Measurements from ENCODE around the gene PPP1CB.
A peak's percentile ranks its signal among the peaks of the same experiment; 100 is the strongest.
"Not testable (repeated sequence)": the region's sequence is repeated elsewhere in the genome, so short reads cannot be mapped to it uniquely, and the experiment has no call there.

Gene PPP1CB

DNA sequence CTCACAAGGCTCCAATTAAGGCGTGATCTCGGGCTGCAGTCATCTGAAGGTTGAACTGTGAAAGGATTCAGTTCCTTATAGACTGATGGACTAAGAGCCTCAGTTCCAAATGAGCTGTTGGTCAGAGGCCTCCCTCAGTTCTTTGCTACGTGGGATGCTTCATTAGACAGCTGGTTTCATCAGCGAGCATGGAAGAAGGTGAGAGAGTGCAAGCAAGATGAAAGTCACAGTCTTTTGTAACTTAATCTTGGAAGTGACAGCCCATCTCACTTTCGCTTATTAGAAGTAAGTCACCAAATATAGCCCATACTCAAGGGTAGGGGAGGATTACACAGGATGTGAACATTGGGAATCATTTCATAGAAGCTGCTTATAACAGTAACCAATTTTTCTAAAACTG is 26.8 kb downstream of the PPP1CB start:
- no peaks in the 10 kb centered on the region for H3K9me3 Mint-ChIP-seq
- H3K4me1 Mint-ChIP-seq (ENCODE audit: low read depth): peaks cover 21% of the 10 kb centered on the region
- H3K4me3 Mint-ChIP-seq: no peak overlapping the region
- peaks cover 27% of the 10 kb centered on the region for H3K36me3 Mint-ChIP-seq (ENCODE audit: low read depth)
- H3K27me3 Mint-ChIP-seq (ENCODE audit: low read depth): no peaks in the 10 kb centered on the region
- H3K27ac Mint-ChIP-seq: no peak overlapping the region

DNA sequence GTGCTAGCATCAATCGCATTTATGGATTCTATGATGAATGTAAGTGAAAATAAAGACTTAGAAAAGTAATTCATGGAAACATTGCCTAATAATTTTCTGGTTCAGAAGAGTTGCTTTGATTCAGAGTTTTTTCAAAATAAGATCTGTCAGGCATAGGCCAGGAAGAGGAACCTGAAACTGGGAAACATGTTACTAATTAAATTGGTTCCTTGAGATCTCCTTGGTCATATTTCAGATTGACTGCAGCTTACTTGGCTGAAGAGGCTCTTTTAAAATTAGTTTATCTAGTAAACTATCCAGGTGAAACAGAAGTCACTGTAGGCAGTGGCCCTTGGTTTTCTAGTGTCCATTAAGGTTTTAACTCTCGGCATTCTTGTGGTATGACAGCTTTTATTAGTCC is 27.4 kb downstream of the PPP1CB start:
- H3K36me3 Mint-ChIP-seq (ENCODE audit: low read depth): peaks cover 27% of the 10 kb centered on the region

DNA sequence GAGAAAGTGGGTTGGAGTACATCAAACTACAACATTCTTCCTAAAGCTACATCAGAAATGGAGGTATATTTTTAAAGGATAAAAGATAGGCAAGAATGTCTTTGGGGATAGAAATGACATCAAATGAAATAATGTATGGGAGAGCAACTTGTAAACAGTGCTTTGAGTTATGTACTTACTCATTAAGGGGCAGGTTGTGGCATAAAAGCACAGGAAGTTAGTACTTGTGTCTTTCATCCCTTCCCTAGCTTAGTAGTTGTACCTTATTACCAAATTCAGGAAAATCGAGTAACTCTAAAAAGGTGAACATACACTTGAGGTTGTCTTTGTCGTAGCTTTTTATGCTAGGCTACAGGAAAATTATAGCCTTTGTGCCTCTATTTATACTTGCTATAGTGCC is 28.9 kb downstream of the PPP1CB start:
- H3K27ac Mint-ChIP-seq: no peak overlapping the region
- H3K9me3 Mint-ChIP-seq: no peaks in the 10 kb centered on the region
- peaks cover 18% of the 10 kb centered on the region for H3K4me1 Mint-ChIP-seq (ENCODE audit: low read depth)
- peaks cover 27% of the 10 kb centered on the region for H3K36me3 Mint-ChIP-seq (ENCODE audit: low read depth)
- H3K27me3 Mint-ChIP-seq (ENCODE audit: low read depth): no peaks in the 10 kb centered on the region
- H3K4me3 Mint-ChIP-seq: no peak overlapping the region

More for the DNA sequence above, 27.4 kb downstream of the PPP1CB start:
- Mint-ChIP-seq H3K27me3 (ENCODE audit: low read depth) (no peaks in the 10 kb centered on the region), H3K27ac (no peak overlapping the region), H3K9me3 (no peaks in the 10 kb centered on the region), H3K4me3 (no peak overlapping the region), H3K4me1 (ENCODE audit: low read depth) (peaks cover 18% of the 10 kb centered on the region)

DNA sequence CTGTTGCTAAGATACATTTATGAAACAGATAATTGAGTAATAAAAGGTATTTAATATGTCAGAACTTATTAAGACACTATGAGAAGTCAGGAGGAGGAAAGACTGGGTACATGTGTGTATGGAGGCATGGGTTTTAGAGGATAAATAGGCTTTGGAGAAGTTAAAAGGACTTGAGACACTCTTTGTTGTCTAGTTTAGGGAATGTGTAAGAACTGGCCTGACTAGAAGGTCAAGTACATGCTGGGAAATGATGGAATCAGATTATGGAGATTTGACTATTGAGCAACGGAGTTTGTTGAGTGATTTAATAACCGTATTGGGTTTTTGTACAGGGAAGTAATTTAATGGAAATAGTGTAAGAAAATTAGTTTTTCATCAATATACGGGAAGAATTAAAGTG is 30.8 kb downstream of the PPP1CB start:
- H3K27ac Mint-ChIP-seq: no peak overlapping the region
- H3K4me3 Mint-ChIP-seq: no peak overlapping the region
- H3K36me3 Mint-ChIP-seq (ENCODE audit: low read depth): peaks cover 21% of the 10 kb centered on the region
- H3K4me1 Mint-ChIP-seq (ENCODE audit: low read depth): peaks cover 10% of the 10 kb centered on the region
- no peaks in the 10 kb centered on the region for H3K27me3 Mint-ChIP-seq (ENCODE audit: low read depth)
- H3K9me3 Mint-ChIP-seq: no peaks in the 10 kb centered on the region

DNA sequence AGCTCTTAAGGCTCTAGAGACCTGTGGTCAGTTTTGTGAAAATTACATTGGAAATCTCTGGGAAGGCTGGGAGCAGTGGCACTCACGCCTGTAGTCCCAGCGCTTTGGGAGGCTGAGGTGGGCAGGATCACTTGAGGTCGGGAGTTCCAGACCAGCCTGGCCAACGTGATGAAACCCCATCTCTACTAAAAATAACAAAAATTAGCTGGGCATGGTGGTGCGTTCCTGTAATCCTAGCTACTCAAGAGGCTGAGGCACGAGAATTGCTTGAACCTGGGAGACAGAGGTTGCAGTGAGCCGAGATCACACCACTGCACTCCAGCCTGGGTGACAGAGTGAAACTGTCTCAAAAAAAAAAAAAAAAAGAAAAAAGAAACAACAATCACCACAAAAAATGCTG is 32.9 kb downstream of the PPP1CB start:
- not testable (repeated sequence) for H3K4me1 Mint-ChIP-seq (ENCODE audit: low read depth); H3K9me3 Mint-ChIP-seq; H3K4me3 Mint-ChIP-seq; H3K27me3 Mint-ChIP-seq (ENCODE audit: low read depth); H3K27ac Mint-ChIP-seq
- H3K36me3 Mint-ChIP-seq (ENCODE audit: low read depth): peaks cover 29% of the 10 kb centered on the region

DNA sequence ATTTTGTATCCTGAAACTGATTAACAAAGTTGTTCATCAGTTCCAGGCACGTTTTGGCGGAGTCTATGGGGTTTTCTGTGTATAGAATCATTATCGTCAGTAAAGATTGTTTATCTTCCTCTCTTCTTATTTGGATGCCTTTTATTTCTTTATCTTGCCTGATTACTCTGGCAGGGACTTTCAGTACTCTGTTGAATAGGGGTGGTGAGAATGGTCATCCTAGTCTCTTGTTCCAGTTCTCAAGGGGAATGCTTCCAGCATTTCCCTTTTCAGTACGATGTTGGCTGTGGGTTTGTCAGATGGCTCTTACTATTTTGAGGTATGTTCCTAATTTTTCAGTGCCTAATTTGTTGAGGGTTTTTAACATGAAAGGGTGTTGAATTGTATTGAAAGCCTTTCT is 45.0 kb downstream of the PPP1CB start:
- peaks cover 16% of the 10 kb centered on the region for H3K4me1 Mint-ChIP-seq (ENCODE audit: low read depth)
- H3K27ac Mint-ChIP-seq: no peak overlapping the region
- no peak overlapping the region for H3K4me3 Mint-ChIP-seq
- peaks cover 5% of the 10 kb centered on the region for H3K9me3 Mint-ChIP-seq
- H3K36me3 Mint-ChIP-seq (ENCODE audit: low read depth): peaks cover 54% of the 10 kb centered on the region
- no peaks in the 10 kb centered on the region for H3K27me3 Mint-ChIP-seq (ENCODE audit: low read depth)

DNA sequence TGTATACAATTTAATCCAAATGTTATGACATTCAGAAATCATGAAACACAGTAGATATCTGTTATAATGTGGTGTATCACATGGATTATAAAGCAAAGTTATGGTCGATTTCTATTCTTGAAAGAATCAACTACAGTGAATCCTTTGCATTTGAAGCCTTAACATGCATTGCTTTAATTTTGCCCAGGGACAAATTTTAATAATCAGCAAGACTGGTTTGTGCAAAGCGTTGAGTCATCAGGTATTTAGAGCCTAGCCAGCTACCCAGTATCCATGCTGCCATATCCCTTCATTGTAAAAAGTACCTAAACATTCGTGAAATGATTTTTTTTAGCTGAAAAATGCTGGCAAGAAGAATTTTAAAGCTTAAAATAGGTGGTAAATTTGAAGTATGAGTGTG is 50.1 kb downstream of the PPP1CB start:
- H3K36me3 Mint-ChIP-seq (ENCODE audit: low read depth): peaks cover 35% of the 10 kb centered on the region
- peaks cover 7% of the 10 kb centered on the region for H3K4me1 Mint-ChIP-seq (ENCODE audit: low read depth)

DNA sequence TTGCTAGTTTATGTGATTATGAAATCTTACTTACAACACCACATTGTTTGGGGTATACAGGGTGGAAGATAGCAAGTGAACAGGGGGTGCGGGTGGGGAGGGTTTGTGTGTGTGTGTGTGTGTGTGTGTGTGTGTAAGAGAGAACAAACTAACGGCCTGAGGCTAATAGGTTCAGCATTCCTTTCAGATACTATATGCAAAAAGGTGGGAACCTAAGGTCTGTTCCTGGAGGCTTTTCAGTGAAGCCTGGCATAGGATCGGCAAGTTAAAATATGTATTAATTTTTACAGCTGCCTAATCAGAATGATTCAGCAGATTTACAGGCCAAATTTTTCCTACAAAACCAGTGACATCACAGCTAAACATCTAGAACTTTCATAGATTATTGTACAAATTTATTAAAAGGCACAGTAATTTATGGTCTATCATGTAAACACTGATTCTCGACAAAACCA is 51.4 kb downstream of the PPP1CB start:
- no peak overlapping the region for H3K4me3 Mint-ChIP-seq
- peaks cover 2% of the 10 kb centered on the region for H3K4me1 Mint-ChIP-seq (ENCODE audit: low read depth)
- peaks cover 23% of the 10 kb centered on the region for H3K36me3 Mint-ChIP-seq (ENCODE audit: low read depth)
- H3K27ac Mint-ChIP-seq: no peak overlapping the region
- H3K9me3 Mint-ChIP-seq: no peaks in the 10 kb centered on the region
- H3K27me3 Mint-ChIP-seq (ENCODE audit: low read depth): no peaks in the 10 kb centered on the region

More for the DNA sequence above, 50.1 kb downstream of the PPP1CB start:
- no peak overlapping the region for H3K4me3 Mint-ChIP-seq
- no peaks in the 10 kb centered on the region for H3K27me3 Mint-ChIP-seq (ENCODE audit: low read depth)
- no peak overlapping the region for H3K27ac Mint-ChIP-seq
- no peaks in the 10 kb centered on the region for H3K9me3 Mint-ChIP-seq

DNA sequence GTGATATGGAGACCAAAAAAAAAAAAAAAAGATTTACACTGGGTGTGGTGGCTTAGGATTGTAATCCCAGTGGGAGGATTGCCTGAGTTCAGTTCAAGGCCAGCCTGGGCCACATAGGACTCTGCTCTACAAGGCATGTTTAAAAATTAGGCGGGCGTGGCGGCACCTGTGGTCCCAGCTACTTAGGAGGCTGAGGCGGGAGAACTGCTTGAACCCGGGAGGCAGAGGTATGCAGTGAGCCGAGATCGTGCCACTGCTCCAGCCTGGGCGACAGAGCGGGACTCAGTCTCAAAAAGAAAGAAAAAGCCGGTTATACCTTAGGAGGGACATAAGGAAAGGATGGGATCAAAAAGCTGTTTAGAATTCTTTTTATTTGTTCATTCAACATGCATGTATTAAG is 58.3 kb downstream of the PPP1CB start:
- Mint-ChIP-seq H3K9me3 (no peaks in the 10 kb centered on the region), H3K36me3 (ENCODE audit: low read depth) (peaks cover 9% of the 10 kb centered on the region), H3K27ac (no peak overlapping the region), H3K4me1 (ENCODE audit: low read depth) (peaks cover 15% of the 10 kb centered on the region), H3K4me3 (peak overlapping the region; percentile 76), H3K27me3 (ENCODE audit: low read depth) (peaks cover 9% of the 10 kb centered on the region)

DNA sequence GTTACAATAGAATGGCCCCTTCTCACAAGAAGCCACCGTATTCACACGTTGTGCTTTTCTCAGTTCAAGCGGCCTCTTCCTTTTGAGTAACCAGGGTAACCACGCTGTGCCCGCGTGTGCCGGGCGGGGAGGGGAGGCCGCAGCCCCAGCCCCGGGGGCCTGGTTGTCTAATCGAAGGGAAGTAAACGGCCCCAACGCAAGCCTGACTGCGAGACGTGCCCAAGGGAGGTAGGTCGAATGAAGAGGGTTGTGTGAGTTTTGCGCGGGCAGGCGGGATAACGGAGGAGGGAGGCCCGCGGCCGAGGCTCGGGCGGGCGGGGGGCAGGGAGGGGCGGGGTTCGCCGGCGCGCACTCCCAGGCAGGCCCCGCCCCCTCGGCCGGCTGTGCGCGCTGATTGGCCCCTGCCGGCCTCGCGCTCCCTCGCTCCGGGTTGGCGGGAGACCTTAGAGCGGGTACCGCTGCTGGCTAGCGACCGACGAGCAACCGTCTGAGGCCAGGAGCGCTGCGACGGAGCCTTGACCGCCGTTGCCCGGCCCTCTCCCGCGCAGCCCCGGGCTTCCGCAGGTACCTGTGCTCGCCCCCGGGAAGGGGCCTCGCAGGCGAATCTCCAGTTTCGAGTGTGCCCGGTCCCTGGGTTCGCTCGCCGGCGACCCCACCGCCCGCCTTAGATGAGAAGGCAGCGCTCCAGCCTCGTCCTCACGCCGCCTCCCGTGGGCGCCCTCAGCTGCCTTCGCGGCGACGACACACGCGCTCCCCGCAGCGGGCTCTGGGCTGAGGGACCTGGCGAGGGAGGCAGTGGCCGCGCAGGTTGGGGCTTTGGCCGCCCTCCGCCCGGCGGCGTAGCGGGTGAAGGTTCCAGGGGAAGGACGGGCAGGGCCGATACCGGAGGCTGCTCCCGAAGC is 59.0 kb downstream of the PPP1CB start, which contains the start of gene SPDYA:
TSS of gene SPDYA (plus strand) at position 451 of the 902 bp plus-strand sequence. CDS start 5,181 bp downstream, outside the sequence.
- H3K27ac Mint-ChIP-seq: peak within 1 kb of the TSS; percentile 67
- H3K36me3 Mint-ChIP-seq (ENCODE audit: low read depth): peaks cover 8% of the 10 kb centered on the region
- no peaks in the 10 kb centered on the region for H3K9me3 Mint-ChIP-seq
- peaks cover 15% of the 10 kb centered on the region for H3K4me1 Mint-ChIP-seq (ENCODE audit: low read depth)
- peaks cover 9% of the 10 kb centered on the region for H3K27me3 Mint-ChIP-seq (ENCODE audit: low read depth)
- H3K4me3 Mint-ChIP-seq: peak within 1 kb of the TSS; percentile 76

DNA sequence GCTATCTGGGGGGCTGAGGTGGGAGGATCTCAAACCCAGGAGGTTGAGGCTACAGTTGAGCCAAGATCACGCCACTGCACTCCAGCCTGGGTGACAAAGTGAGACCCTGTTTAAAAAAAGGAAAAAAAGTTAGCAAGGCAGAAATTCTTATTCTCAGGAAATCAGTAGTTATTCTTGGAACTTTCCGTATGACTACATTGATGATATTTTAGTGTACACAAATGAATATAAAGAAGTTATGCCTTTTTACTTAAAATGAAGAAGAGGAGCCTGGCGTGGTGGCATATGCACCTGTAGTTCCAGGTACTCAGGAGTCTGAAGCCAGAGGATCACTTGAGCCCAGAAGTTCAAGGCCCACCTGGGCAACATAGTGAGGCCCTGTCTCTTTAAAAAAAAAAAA is 66.4 kb downstream of the PPP1CB start:
- H3K27me3 Mint-ChIP-seq (ENCODE audit: low read depth): no peaks in the 10 kb centered on the region
- H3K9me3 Mint-ChIP-seq: no peaks in the 10 kb centered on the region
- no peaks in the 10 kb centered on the region for H3K36me3 Mint-ChIP-seq (ENCODE audit: low read depth)
- no peak overlapping the region for H3K4me3 Mint-ChIP-seq
- no peak overlapping the region for H3K27ac Mint-ChIP-seq
- H3K4me1 Mint-ChIP-seq (ENCODE audit: low read depth): peaks cover 2% of the 10 kb centered on the region

DNA sequence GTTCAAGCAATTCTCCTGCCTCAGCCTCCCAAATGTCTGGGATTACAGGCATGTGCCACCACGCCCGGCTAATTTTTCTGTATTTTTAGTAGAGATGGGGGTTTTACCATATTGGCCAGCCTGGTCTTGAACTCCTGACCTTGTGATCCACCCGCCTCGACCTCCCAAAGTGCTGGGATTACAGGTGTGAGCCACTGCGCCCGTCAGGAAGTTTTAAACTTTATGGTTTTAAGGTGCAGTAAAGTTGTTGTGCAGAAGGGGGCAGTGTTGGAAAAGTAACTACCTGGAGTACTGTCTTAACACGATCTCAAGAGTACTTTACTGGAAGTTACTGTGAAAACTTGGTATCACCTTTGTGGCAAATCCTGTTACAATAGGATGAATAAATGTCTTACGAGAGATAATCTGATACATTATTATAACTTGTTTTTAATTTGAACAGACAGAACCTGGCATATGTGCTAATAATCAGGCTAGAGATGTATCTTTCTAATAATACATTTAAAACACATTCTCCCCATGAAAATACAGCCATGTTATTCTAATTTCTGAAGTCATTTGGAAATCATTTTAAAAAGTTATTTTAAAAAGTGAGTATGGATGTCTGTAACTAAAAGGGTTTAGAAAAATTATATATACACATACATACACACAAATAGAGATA is 69.8 kb downstream of the PPP1CB start:
- Mint-ChIP-seq H3K27me3 (ENCODE audit: low read depth) (no peaks in the 10 kb centered on the region), H3K27ac (no peak overlapping the region), H3K9me3 (no peaks in the 10 kb centered on the region), H3K4me3 (no peak overlapping the region), H3K36me3 (ENCODE audit: low read depth) (no peaks in the 10 kb centered on the region), H3K4me1 (ENCODE audit: low read depth) (peaks cover 2% of the 10 kb centered on the region)

DNA sequence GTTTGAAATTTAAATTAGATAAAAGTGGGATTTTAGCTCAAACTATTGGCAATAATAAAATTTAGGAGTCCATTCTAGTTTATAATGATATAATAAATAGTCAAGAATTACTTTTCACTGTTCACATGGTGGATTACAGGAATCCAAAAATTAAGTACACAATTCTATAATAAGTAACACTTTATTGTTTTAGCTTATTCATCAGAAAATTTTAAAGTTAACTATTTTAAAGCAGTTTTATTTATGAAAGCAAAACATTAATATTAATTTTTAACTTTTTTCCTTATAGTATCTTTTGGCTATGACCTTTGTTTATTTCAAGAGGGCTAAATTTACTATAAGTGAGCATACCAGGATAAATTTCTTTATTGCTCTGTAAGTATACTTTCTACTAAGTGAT is 70.4 kb downstream of the PPP1CB start:
- H3K9me3 Mint-ChIP-seq: no peaks in the 10 kb centered on the region
- H3K4me1 Mint-ChIP-seq (ENCODE audit: low read depth): peaks cover 2% of the 10 kb centered on the region
- no peak overlapping the region for H3K4me3 Mint-ChIP-seq
- no peaks in the 10 kb centered on the region for H3K27me3 Mint-ChIP-seq (ENCODE audit: low read depth)
- no peak overlapping the region for H3K27ac Mint-ChIP-seq
- no peaks in the 10 kb centered on the region for H3K36me3 Mint-ChIP-seq (ENCODE audit: low read depth)

DNA sequence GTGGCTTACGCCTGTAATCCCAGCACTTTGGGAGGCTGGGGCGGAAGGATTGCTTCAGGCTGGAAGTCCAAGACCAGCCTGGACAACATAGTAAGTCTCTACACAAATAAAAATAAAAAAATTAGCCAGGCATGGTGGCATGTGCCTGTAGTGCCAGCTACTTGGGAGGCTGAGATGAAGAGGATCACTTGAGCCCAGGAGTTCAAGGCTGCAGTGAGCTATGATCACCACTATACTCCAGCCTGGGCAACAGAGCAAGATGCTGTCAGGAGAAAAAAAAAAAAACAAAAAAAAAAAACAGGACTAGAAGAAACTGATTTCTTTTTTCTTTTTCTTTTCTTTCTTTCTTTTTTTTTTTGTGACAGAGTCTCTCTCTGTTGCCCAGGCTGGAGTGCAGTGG is 72.6 kb downstream of the PPP1CB start:
- Mint-ChIP-seq H3K36me3 (ENCODE audit: low read depth) (no peaks in the 10 kb centered on the region), H3K4me1 (ENCODE audit: low read depth) (peaks cover 2% of the 10 kb centered on the region), H3K27ac (no peak overlapping the region), H3K4me3 (no peak overlapping the region), H3K27me3 (ENCODE audit: low read depth) (no peaks in the 10 kb centered on the region), H3K9me3 (no peaks in the 10 kb centered on the region)

DNA sequence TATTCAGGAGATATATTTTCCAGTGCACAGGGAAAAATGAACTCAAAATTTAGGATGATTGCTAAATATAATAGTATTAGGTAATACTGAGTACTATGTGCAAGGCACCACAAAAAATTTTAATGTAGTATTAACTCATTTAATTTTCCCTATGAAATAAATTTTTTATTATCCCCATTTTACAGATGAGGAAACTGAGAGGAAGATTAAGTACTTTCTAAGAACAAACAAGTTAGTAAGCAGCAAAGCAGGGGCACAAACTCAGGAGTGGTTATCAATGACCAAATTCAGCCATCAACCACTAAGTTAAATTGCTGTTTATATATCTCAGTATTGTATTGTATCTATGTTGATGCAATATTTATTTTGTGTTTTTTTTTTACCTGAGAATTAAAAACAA is 73.2 kb downstream of the PPP1CB start:
- Mint-ChIP-seq H3K9me3 (no peaks in the 10 kb centered on the region), H3K4me1 (ENCODE audit: low read depth) (peaks cover 2% of the 10 kb centered on the region), H3K4me3 (no peak overlapping the region), H3K36me3 (ENCODE audit: low read depth) (no peaks in the 10 kb centered on the region), H3K27ac (no peak overlapping the region), H3K27me3 (ENCODE audit: low read depth) (no peaks in the 10 kb centered on the region)

Measured in T-helper 1 cell treated with Interleukin-12 subunit alpha and Interleukin-12 subunit beta and Interleukin-4 antibody, amounts not matched to agents 30 μg/mL and 1 μg/mL, for 36 hours (primary cell).